HG03095 (cell line): ENCODE results near the gene VSTM4.

ENCODE experiments used
- ATAC-seq: cut with Tn5 transposase; IDR thresholded peaks from one replicate; pipeline ENCODE4 v1.9.1; 2021; ENCODE audit warnings: moderate library complexity; ENCODE audit not compliant: unreplicated experiment

The VSTM4 gene

DNA sequence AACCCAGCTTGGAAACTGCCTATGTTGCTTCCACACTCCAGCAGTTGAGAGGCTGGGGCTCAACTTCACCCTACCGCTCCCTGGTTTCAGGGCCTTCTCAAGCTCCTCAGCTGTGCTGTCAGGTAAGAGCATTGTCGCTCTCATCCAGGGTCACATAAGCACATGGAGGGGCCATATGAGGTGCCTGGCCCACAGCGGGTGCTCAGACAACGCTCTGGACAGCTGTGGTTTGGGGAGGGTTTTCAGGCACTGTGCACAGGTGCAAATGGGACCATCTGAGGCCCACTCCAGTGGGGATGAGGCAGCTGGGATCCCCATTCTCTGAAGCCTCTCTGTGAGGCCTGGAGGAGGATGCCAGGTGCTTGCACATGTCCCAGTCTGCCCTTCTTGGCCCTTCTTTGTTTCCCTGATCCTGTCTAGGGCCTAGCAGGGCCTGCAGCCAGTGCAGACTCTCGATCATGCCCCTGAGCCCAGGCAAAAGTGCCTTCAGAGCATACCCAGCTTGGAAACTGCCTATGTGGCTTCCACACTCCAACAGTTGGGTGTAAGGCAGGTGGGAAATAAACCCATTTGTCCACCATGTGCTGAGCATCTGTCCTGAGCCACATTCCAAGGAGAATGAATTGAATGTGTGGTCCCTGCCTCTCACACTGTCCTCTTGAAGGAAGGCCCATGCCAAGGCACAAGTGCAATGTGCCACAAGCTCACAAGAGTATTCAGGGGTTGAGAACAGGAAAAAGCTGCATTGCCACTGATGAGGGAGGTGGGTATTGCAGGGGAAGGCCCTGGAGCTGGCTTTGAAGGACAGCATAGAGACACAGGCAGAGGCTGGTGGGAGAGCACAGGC lies 40.3 kb downstream of the VSTM4 start:
- no peak for ATAC-seq

DNA sequence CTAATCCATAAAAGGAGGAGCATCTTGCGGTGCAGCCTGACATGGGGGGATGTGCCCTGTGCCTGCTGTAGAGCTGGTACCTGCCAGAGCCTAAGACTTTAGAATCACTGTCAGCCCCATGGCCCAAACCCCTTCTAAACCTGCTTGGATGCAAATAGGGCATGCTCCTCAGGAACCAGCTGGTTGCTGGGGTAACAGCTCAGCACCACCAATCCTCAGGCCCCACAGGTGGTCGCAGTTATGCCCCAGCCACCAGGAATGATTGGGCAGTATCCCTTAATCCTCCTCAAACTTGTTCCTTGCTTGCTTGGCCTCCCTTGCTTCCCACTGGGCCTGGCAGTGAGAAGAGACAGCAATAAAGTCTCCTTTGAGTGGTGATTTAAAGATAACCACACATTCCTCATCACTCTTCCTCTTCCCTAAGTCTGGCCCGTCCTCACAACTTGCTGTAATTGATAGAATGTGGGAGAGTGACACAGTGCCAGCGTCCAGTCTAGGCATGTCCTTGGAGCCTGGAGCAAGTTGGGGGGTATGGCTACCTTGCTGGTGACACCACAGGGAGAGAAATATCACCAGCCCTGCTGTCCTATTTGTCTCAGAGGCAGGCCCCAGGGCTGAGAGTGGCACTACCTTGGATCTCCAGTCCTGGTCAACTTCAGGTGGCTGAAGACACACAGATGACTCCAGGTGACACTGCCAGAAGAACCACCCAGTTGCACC lies 43.0 kb downstream of the VSTM4 start:
- no peak for ATAC-seq

DNA sequence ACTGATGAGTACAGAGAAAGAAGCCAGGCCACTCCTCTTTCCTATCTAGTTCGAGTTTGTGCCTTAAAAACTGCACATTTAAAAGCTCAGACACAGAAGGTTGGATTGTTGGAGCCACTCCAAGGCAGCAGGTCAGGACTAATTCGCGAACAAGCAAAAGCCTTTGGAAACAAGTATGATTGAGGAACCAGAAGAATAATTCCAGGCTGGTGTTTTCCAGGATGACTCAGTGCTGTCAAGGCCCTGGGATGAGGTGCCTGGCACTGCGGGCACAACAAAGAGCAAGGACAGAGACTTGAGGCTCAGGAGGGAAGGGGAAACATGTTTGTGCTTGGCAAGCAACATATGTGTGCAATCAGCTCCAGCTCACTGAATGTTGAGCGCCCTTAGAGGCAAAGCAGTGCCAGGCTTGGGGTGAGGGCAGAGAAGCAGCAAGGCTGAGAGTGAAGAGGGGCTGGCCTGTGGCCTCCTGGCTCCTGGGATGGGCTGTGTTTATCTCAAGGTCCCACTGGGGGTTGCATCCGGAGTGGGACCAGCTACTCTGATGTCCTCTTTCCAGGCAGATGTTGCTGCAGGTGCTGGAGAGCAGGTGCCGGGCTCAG lies 44.1 kb downstream of the VSTM4 start:
- ATAC-seq, result no peak

DNA sequence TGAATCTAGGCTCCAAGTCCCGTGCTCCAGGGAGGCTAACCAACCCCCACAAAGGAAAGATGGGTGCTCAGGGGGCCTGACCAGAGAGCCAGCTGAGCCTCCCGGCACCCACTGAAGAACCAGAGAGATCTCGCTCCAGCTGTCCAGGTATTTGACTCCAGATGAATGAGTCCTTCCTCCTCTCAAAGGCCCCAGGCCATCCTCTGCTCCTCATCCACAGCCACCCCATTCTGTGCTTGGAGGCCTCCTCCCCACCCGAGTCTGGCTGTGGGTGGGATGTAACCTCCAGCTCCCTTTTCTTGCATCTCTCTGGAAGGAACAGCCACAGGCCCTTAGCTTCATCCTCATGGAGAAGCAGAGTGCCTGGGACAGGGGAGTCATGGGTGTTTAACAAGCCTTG lies 44.6 kb downstream of the VSTM4 start:
- ATAC-seq, result no peak

DNA sequence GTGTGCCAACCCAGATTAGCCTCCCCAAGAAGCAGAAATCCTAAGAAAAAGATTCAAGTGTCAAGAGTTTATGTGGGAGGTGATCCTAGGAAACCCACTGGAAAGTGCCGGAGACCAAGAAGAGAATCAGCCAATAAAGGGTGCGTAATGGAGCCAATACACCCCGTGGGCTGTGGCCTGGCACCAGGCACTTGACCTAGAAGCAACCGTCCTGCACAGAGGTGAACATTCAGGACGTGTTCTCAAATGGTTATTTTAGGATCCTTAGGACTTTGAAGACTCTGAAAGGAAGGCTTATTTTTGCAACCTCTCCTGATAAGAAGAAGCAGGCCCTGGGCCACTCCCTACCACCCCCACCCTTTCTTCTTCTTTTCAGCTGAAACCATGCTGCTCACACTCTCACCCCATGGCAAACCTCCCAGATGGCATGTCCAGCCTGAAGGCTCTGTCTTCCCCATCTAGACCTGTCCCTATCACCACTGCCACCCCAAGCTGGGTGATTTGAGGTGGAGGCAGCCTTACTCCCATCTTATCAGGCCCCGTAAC lies 46.6 kb downstream of the VSTM4 start:
- no peak for ATAC-seq

DNA sequence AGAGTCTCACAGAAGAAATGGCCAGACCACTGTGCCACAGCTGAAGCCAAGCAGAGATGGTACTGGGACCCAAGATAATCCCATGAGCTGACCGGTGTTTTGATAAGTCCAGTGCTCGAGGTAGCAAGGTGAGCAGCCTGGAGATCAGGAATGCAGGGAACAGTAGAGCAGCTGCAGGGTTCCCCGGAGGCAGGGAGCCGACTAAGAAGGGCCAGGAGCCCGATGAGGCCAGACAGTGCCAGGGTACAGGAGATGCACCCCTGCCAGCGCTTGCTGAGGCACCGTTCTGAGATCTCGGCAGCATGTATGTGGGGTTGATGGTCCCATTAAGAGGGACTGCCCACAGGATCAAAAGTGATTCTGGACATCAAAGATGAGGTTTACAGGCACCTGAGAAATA lies 47.1 kb downstream of the VSTM4 start:
- ATAC-seq, result no peak

DNA sequence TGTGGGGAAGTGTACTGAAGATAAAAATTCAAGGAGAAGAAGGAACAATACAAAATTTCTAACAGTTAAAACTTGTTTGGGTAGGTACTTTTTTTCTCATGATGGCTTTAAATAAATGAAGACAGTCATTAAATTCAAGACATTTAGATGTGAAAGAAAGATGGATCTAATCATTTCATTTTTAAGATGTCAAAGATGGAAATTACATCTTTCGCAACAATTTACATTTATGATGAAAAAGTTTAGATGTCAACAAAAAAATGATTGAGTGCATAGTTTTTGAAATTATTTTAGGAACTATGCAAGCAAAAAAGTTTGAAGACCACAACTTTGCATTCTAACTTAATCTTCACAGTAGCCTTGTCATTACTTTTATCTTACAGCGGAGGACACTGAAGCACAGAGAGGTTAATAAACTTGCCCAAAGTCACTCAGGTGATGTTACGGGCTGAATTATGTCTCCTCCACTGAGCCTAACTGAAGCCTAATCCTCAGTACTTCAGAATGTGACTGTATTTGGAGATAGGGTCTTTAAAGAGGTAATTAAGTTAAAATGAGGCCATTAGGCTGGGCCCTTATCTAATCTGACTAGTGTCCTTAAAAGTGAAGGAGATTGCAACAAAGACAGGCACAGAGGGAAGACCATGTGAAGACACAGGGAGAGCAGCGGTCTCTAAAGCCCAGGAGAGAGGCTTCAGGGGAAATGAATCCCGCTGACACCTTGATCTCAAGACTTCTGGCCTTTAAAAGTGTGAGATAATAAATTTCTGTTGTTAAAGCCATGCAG lies 48.2 kb downstream of the VSTM4 start:
- no peak for ATAC-seq

DNA sequence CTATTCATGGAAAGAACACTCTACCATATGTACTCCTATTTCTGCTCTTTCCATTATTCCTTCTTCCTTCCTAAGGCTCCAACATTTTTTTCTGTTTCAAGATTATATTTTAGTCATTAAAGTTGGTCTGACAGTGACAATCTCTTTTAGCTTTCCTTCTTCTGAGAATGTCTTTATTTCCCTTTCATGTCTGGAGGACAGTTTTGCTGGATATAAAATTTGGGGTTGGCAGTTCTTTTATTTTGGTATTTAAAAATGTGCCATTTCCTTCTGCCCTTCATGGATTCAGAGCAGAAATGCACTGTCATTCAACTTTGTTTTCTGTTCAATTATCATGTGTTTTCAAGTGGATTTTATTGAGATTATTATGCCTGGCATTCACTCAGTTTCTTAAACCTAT lies 53.1 kb downstream of the VSTM4 start:
- no peak for ATAC-seq

DNA sequence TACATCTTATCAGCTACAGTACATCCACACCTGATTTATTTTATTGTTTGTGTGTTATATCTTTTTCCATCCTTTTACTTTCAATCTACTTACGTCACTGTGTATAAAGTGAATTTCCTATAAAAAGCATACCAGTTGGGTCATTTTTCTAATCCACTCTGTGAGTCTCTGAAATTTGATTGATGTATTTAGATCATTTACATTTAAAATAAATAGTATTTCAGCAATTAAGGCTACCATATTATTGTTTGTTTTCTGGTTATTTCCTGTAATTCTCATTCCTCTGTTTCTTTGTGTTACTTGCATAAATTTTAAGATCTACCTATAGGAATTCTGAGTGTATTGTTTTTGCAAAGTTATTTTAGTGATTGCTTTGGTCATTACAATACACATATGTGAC lies 53.7 kb downstream of the VSTM4 start:
- no peak for ATAC-seq

DNA sequence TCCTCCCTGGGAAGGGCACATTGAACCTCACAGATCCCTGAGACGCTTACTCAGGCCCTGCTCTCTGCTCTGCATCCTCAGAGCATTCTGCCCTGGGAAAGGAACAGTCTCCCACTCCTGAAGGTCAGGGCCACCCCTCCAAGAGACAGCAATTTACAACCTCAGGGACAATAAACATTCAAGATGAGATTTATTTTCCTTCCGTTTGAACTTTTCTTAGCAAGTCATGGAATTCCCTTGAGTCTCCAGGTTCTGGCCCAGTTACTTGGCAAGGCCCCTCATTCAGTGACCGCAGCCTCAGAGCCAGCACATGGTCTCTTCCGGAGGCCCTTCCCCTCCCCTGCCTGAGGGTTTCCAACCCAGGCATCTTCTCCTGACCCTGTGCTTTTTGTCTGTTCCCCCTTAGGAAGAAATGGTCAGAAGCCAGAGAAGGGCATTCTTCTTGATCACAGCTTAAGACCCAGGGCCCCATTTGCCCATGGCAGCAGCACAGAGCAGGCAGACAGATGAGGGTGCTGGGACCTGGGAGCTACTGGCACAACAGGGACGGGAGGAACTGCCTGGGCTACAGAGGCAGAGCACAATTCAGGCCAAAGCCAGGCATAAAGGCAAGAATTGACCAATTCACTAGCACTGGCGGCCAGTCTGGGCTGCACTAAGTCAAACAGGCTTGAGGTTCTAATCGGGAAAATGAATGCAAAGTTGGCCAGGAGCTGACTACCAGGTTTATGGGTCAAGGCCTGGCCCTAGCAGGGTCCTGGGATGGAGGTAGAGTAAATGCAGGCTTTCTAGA lies 56.7 kb downstream of the VSTM4 start:
- no peak for ATAC-seq

DNA sequence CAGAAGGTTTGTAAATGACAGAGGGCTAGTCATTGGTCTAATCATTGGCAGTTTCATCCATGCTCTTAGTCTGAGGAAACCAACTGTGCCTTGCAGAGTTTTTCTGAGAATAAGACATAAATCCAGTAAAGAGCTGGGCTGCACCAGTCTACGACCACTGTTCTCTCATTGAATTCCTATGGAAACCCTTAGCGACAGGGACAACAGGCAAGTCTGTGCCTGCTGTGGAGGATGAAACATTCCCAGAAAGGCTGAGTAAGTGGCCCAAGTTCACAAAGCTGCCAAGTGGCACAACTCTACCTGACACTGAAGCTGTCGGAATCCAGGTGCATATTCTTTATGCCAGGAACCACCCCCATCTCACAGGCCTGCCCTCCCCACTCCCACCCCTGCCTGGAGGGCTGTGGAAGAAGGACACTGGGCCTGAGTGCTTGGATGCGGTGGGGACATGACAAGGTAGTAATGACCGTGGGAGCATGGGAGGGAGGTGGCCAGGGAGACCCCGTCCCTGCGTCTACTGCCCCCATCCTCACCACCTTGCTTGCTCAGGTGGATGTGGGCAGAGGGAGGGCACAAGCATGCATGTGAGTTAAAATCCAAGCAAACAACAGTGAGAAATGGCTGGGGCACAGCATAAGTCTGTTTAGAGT lies 58.0 kb downstream of the VSTM4 start:
- ATAC-seq, result no peak

DNA sequence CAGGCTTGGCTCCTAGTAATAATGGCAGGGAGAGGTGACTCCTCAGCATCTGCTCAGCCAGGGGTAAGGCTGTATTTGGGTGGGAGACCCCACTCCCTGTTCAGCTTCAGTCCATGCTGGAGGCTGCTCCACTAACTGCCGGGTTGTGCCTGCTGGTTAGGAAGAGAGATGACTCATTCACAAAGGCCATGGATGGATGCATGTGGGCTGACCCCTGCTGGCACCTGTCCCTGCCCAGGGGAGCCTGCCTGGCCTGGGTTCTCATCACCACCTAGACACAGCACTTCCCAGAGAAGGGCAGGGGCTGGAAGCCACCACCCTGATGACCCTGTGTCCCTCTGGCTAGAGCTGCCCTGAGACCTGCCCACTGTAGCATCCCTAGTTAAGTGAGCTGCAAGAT lies 59.0 kb downstream of the VSTM4 start:
- no peak for ATAC-seq

DNA sequence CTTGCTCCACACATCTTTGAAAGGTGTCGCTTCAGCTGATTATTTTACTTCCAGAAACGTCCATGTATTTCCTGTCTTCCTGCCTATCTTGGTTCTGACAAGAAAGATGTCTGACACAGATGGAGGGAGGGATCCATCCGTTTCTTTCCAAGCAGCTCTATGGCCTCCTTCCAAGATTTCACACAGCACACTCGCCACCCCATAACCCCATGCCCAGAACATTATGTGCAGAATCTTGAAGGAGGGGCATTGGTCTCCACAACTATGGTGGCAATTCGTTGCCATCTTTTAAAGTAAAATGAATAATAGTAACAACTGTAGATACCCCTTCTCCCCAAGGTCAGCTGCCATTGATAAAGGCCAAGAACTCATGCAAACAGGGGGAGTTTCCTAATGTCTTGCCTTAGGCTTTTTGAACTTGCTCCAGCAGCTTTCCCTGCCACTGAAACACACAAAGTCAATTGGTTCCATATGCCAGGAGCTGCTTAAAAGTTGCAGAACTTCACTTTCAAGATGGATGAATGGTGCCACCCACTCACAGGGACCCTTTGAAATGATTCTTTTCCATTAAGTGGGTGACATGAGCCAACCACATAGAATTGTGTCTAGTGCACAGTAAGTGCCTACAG lies 60.0 kb downstream of the VSTM4 start:
- ATAC-seq, result no peak

DNA sequence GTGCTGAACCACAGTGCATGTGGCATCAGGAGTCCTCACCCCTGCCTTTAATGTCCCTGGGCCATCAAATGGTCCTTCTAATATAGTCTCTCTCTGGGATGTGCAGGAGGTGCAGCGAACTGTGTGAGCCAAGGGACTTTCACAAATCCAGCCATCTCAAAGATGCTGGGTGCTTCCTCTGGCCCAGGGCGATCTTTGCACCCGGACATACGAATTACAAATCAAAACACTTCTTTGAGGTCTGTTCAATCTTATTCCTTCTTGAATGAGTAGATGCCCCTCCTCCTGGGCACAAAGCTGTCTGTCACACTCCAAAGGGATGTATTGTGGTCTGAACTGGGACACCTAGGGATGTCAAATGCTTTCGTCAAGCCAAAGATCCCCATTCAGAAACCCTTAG lies 60.6 kb downstream of the VSTM4 start:
- no peak for ATAC-seq

DNA sequence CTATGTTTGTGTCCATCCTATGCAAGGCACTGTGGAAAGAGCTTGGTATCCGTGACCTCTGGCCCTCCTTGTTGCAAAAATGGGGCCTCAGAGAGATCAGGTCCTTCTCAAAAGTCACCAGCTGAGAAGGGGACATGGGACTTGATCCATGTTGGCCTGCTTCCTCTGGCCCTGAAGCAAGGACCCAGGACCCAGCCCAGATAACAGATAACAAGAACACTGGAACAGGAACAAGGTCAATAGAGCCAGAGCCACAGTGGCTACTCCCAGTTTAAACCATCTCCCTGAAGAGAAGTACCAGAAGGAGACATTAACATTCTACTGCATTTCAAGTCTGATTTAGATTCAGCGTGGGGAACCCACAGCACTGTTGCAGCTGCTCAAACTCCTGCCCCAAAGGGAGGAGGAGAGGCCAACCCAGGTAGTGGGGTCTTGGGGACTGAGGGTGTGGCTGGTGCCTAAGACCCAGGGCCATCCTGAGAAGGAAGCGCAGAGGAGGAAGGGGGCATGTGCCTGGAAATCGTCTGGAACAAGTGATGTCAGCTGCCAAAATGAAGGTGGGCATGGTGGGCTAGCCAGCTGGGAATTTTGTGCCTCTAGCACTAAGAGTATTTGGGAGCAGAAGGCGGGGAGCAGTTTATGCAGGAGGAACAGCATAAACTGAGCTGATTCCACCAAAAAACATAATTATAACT lies 61.2 kb downstream of the VSTM4 start:
- no peak for ATAC-seq

DNA sequence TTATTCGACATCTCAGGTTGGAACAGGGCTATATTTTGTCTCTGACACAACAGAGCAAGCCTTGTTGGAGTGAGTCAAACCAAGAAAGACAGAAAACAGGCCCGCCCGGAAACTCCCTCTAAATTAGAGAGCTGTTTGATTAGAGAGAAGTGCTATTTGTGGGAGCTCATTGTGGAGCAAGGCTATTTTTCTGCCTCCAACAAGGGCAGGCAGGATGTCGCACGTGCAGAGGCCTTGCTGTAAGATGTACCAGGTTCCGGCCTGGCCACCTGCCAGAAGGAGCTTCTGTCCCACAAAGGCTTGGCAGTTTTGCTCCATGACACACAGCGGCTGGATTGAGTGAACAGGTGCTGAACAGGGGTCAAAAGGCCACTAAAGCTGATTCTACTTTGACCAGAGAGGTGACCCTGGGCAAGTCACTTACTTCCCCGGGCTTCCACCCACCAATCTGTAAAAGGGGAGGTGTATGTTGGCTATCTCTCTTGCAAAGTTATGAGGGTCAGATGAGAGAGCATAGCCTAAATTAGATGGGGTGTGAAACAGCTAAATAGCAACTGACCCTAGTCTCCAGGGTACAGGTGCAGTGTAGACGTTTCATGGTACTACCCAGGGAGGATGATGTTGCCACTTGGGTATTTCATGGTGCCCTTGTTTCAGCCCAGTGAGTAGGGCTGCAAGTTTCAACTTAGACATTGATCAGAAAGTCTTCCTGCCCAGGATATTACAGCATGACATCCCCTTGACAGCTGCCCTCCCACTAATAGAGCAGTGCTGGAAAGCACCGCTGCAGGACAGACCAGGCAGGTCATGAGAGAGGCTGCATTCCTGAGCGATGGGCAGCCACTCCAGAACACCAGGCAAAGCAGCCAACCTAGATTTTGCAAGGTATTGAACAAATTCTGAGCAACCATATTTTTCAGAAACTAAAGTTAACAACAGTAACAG lies 62.0 kb downstream of the VSTM4 start:
- ATAC-seq, result peak; percentile 69

DNA sequence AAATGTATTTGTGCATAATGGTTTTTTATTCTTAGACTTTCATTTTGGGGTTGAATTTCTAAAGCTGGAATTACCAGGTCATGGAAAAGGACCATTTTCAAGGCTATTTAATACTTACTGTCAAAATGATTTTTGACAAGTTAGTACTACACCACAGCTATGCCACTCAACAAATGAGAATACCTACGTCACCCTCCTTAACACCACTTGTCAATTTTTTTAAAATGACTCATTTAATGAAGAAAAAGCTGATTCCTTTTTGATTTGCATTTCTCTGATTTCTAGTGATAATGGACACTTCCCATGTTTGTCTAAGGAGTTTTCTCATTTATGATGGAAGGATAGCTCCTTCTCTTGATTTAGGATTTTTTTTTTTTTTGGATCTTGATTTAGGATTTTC lies 63.3 kb downstream of the VSTM4 start:
- ATAC-seq, result no peak

DNA sequence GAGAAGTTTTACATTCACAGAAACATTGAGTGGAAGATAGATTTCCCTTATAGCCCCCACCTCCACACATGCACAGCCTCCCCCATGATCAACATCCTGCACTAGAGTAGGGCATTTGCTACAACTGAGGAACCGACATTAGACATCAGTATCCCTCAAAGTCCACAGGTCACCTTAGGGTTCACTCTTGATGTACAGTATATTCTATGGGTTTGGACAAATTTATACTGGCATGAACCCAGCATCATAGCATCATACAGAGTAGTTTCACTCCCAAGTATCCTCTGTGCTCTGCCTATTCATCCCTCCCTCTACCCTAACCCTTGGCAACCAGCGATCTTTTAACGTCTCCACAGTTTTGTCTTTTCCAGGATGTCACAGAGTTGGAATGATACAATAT lies 64.4 kb downstream of the VSTM4 start:
- no peak for ATAC-seq
